HG02981 (cell line): ENCODE results near the gene EMC6.
"Not testable (repeated sequence)": the region's sequence is repeated elsewhere in the genome, so short reads cannot be mapped to it uniquely, and the experiment has no call there.

Experiments used
- ATAC-seq: cut with Tn5 transposase; IDR thresholded peaks from one replicate; pipeline ENCODE4 v1.9.1; 2021; ENCODE audit warnings: mild to moderate bottlenecking, moderate library complexity; ENCODE audit not compliant: unreplicated experiment

EMC6 gene

DNA sequence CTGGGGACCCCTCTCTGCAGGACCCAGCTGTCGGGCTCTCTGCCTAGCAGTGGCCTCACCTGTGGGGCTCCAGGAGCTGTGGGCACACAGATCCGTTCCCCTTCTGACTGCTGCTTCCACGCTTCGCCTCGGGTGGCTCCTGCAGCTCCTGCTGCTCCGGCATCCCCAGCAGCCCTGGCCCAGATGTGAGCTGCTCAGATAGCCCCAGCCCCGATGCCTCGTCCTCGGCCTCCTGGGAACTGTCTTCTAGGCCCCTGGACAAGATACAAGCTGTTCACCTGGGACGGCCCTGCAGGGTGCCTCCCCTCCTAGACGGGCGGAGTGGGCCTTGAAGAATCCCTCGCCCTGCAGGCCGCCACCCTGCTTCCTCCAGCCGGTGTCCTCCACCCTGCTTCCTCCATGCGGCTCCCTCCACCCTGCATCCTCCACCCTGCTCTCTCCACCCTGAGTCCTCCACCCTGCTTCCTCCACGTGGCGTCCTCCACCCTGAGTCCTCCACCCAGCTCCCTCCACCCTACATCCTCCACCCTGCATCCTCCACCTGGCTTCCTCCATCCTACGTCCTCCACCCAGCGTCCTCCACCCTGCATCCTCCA is 11.0 kb downstream of the EMC6 start:
- no peak for ATAC-seq

DNA sequence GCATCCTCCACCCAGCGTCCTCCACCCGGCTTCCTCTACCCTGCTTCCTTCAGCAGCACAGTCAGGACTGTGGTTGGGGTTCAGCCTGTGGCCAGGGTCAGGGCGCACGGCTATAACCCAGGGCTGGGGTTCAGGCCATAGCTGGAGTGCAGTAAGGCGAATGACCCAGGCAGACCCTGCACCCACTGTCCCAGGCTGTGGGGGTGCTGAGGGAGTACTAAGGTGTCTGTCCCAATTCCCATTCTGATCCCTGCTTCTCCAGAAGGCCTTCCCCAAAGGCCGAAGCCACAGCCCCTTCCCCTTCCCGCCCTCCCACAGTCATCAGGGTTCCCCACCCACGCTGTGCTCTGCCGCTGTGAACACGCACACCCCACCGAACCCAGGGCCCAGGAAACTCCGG is 12.4 kb downstream of the EMC6 start:
- ATAC-seq = no peak

DNA sequence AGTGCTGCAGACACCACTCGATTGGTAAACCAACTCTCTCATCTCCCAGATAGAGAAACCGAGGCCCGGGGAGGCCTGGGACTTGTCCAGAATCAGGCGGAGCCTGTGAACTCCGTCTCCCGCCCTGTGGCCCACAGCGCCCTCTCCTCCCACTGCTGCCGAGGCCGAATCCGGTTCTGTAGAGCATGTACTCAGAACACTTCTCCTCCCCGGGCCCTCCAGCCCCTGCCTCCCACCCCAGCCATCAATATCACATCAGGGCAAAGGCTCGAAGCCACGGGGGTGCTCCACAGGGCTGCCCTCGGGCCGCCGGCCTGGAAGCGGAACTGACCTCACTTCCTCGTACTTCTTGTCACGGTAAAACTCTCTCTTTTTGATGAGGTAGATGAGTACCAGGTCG is 13.0 kb downstream of the EMC6 start:
- no peak for ATAC-seq

DNA sequence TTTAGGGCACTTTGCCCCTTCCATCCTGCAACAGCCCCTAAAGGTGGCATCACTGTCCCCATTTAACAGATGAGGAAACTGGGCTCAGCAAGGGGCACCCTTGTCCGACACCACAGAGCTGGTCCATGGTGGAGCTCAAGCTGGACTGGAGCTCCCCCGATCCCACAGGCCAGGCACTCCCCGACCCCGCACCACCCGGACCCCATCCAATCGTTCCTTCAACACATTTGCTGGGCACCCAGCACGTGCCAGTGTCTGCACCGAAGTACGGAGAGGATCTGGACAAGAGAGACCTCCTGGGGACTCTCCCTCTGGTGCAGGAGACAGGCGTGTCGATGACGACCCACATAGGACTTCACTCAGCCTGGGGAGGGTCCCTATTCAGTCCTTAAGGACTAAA is 13.4 kb downstream of the EMC6 start:
- no peak for ATAC-seq

GRCh38 chr17:3683054-3683511 is 14.5 kb downstream of the EMC6 start:
- ATAC-seq = peak; percentile 58

DNA sequence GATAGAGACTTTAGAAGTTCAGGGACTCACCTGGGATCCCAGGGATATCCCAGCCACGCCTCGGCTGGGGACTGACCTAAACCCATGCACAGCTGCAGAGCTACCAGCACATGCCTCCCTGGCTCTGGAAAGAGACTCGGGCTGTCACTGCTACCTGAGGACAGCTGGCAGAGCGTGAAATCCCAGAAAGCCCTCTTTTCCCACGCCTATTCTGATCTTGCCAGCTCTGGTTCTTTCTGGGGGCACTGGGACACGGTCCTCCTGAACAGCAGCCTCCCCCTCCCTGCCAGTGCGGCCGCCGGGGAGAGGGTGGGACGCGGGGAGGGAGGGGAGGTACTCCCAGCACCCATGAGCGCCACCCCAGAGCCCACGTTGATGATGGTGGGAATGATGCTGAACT is 16.6 kb downstream of the EMC6 start:
- ATAC-seq = no peak

DNA sequence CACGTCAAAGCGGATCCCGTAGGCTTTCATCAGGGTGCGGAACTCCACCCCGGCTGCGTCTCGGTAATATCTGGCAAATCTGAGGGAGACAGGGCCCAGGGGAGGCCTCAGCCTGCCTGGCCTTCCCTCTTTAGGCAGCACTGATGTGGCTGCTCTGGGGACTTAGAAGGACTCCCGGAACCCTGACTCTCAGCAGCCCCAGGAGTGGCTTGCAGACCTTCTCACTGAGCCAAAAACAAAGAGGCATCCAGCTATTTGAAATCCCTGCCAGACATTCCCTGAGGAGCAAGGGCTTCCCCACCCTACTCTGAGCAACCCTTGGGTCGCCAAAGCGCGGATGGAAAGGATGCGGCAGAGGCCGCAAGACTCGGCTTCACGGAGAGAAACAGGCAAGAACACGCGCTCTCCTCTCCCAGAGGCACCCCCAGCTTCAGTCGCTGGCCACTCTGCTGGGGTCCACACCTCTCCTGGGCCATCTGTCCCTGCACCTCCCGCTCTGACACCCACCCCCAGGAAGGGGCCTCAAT is 19.5 kb downstream of the EMC6 start:
- no peak for ATAC-seq

GRCh38 chr17:3688852-3689261 is 20.2 kb downstream of the EMC6 start:
- ATAC-seq = no peak

GRCh38 chr17:3689262-3690093 is 20.9 kb downstream of the EMC6 start:
- no peak for ATAC-seq

GRCh38 chr17:3690094-3690715 is 21.6 kb downstream of the EMC6 start:
- no peak for ATAC-seq

- ATAC-seq = no peak
These were observed 23.0 kb downstream of the EMC6 start for GRCh38 chr17:3691617-3692067.

- ATAC-seq = no peak
These were observed 23.7 kb downstream of the EMC6 start for GRCh38 chr17:3692346-3692745.

- no peak for ATAC-seq
These were observed 24.5 kb downstream of the EMC6 start for GRCh38 chr17:3693141-3693540.

- ATAC-seq = peak; percentile 57
These were observed 25.2 kb downstream of the EMC6 start for GRCh38 chr17:3693829-3694231.

GRCh38 chr17:3695129-3695722 is 26.6 kb downstream of the EMC6 start:
- ATAC-seq = no peak

- ATAC-seq = no peak
These were observed 27.3 kb downstream of the EMC6 start, which contains the start of gene P2RX5 for GRCh38 chr17:3695723-3696411. Gene P2RX5, minus strand, starts transcription at chr17:3696155. Its CDS starts 150 bp downstream, at chr17:3696005.

DNA sequence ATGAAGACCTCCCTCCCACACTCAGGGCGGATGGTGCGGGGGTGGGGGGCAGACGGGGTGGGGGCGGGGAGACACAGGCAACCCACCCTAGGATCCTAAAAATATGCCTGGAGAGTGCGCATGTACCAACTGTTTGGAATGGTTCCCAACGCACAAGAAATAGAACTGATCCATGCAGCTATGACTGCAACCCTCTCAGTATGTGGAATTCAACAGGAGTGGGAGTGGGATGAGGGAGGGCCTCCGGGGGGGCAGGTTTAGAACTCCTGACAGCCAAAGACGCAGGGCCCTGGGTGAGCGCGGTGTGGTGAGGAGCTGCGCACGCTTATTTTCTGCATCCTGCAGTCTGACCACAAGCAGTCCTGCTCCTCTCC is 28.5 kb downstream of the EMC6 start:
- no peak for ATAC-seq

GRCh38 chr17:3698139-3698538 is 29.5 kb downstream of the EMC6 start:
- no peak for ATAC-seq

DNA sequence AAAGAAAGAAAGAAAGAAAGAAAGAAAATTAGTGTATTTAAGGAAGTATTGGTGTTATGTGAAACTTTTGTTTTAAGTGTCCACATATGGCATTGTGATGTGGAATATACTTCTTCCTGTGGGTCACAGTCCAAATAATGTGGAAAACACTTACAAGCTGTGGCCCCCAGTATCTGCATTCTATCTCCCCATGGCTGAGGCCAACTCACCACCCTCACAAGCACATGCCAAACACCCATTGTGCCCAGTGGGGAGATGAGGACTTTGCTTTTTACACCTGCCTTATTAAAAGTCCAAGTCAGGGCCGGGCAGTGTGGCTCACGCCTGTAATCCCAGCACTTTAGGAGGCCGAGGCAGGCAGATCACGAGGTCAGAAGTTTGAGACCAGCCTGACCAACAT is 31.3 kb downstream of the EMC6 start:
- ATAC-seq = no peak

GRCh38 chr17:3702041-3702539 is 33.5 kb downstream of the EMC6 start:
- not testable (repeated sequence) for ATAC-seq
